Heart right ventricle (tissue), 16 donors: ENCODE data around the gene GP2. TPM values are rescaled to one million over a fixed set of nuclear protein-coding genes. Genes with fewer than 3 reads are reported as not detected.
"Not testable (repeated sequence)": the region's sequence is repeated elsewhere in the genome, so short reads cannot be mapped to it uniquely, and the experiment has no call there.

ENCODE experiments used
- ATAC-seq, 8 donors: fragments of 200-7000 bp; cut with Tn5 transposase; one replicate each; pipeline ENCODE4 v1.9.1; 2020; ENCODE audit warnings: mild to moderate bottlenecking in 8 of 8, moderate library complexity in 8 of 8, moderate number of reproducible peaks in 1 of 8
- DNase-seq, 2 donors: peaks; one replicate each; pipeline ENCODE4 v3.0.0-alpha.2; 2020
- H3K27ac ChIP-seq, 10 donors: fragments of 200-600 bp; sonication (generic) in 2 of 10; one replicate each; pipeline versions ENCODE4 v1.5.0 to v1.8.0; 2020 to 2022; ENCODE audit warnings: mild to moderate bottlenecking in 3 of 10
- H3K27me3 ChIP-seq, 7 donors: fragments of 200-600 bp; one replicate each; pipeline ENCODE4 v1.8.0; 2021 to 2022; ENCODE audit warnings: mild to moderate bottlenecking in 2 of 7
- H3K36me3 ChIP-seq, 9 donors: fragments of 200-600 bp; sonication (generic) in 1 of 9; one replicate each; pipeline versions ENCODE4 v1.5.0 to v1.8.0; 2020 to 2022; ENCODE audit warnings: mild to moderate bottlenecking in 2 of 9
- H3K4me1 ChIP-seq, 9 donors: fragments of 200-600 bp; sonication (generic) in 1 of 9; one replicate each; pipeline versions ENCODE4 v1.5.0 to v1.8.0; 2020 to 2022; ENCODE audit warnings: mild to moderate bottlenecking in 4 of 9
- H3K4me3 ChIP-seq, 10 donors: fragments of 200-600 bp; sonication (generic) in 2 of 10; one replicate each; pipeline versions ENCODE4 v1.5.0 to v1.8.0; 2020 to 2022; ENCODE audit warnings: mild to moderate bottlenecking in 7 of 10, moderate library complexity in 2 of 10
- H3K9me3 ChIP-seq, 11 donors: fragments of 200-600 bp in 10 of 11; sonication (generic) in 2 of 11; one replicate each; pipeline versions ENCODE4 v1.5.0 to v1.8.0; 2013 to 2022; ENCODE audit warnings: mild to moderate bottlenecking in 2 of 11, control low read depth in 1 of 11, moderate library complexity in 1 of 11
- CTCF ChIP-seq, 9 donors: fragments of 200-600 bp; sonication (generic) in 2 of 9; IDR thresholded peaks; one replicate each; pipeline versions ENCODE4 v1.5.0 to v1.8.0; 2021 to 2022; ENCODE audit warnings: antibody characterized with exemption in 9 of 9, mild to moderate bottlenecking in 5 of 9, moderate library complexity in 1 of 9
- WGBS, 2 donors: extraction: QIAGEN DNeasy Blood & Tissue Kit; methylation state at CpG; one replicate each; pipeline ENCODE4 v1.1.7; 2013; ENCODE audit warnings: inconsistent platforms in 1 of 2; 5-methylcytosine and 5-hydroxymethylcytosine counted together
- intact Hi-C, 10 donors: fragments of 100-400 bp; cut with DNase I; formaldehyde crosslinking; loops; one replicate each; pipeline versions ENCODE4 v1.11.1 to v1.14.2; 2022
- polyA plus RNA-seq, 2 donors: library from polyadenylated mRNA; stranded (reverse); fragments of 200-250 nt; gene quantifications; one replicate each; pipeline ENCODE4 v1.2.3, GENCODE V29; 2013
- total RNA-seq, 10 donors: library from RNA; stranded (reverse); fragmentation: NEBNext Ultra II Directional in 3 of 10; extraction: Animal tissue kit (Norgen Biotek cat#: 25700) in 3 of 10; gene quantifications; one replicate each; pipeline versions ENCODE4 v1.2.1 to v1.2.4, GENCODE V29; 2021 to 2023
- donor health status: Arrhythmogenic right ventricular cardiomyopathy.
- donor health status: ischemic (EF 13 %, LVEDD 7.1; RV severe dilation, severe dysfunction).
- donor health status: healthy with polysubstance abuse.
- donor health status: DM: no; HTN: yes; CAD: no.
- donor health status: DM: no; HTN: no; CAD: no.
- donor health status: ischemic (EF 25% LVEDD 6.9; RV normal size, moderate dysfunction).
- donor health status: ischemic (EF 25% LVEDD 5.7; RV mildly dilated, moderate dysfunction).
- donor health status: healthy.
- donor health status: DM: yes; HTN: yes; CAD: no.
- donor health status: Ischemic cardiomyopathy.
- donor health status: ischemic (EF 35%, LVEDD 5.7; RV mildly dilated, moderate dysfunction).
- donor health status: nonischemic (EF 11% LVEDD 7.7; RV severe dilation, severe dysfunction).
- donor health status: DM: yes; HTN: yes; CAD: no.
- donor health status: PGD.
- donor health status: ischemic (EF 29% LVEDD 5.4; RV normal size, mild dysfunction).
- donor health status: nonischemic (EF 23%, LVEDD 6.1; RV moderate dilation, normal function).

GP2 gene
- total and polyA plus RNA-seq, 12 donors = 0.54 to 3.8 (median 2.6) TPM; not detected in 4

GRCh38 chr16:20315764-20316163 is 11.5 kb downstream of the GP2 start:
- intact Hi-C loops = no loop called here
- no peak for ATAC-seq

GRCh38 chr16:20314575-20314974 is 12.7 kb downstream of the GP2 start:
- no peak overlapping the region for H3K27ac ChIP-seq
- intact Hi-C loops = no loop called here
- no peak overlapping the region for H3K4me3 ChIP-seq
- peaks cover 0 to 5% (median 0%) of the 10 kb centered on the region in 11 donors for H3K9me3 ChIP-seq
- TF ChIP-seq CTCF (IDR thresholded peaks at IDR 0.05) = no peak
- H3K4me1 ChIP-seq = no peaks in the 10 kb centered on the region
- H3K36me3 ChIP-seq = no peaks in the 10 kb centered on the region
- 89 to 93% methylated on average over 3 of the region's 3 CpGs for WGBS, 2 donors
- peaks cover 0 to 18% (median 11%) of the 10 kb centered on the region in 7 donors for H3K27me3 ChIP-seq
- DNase-seq = no peak
- ATAC-seq = no peak

More at GRCh38 chr16:20315764-20316163, 11.5 kb downstream of the GP2 start:
- Histone ChIP-seq H3K4me1 (no peaks in the 10 kb centered on the region), H3K9me3 (peaks cover 0 to 5% (median 0%) of the 10 kb centered on the region in 11 donors), H3K27me3 (peaks cover 0 to 24% (median 11%) of the 10 kb centered on the region in 7 donors), H3K4me3 (no peak overlapping the region), H3K27ac (no peak overlapping the region), H3K36me3 (no peaks in the 10 kb centered on the region)
- WGBS, 2 donors = 92 to 93% methylated on average over 6 of the region's 6 CpGs
- DNase-seq = no peak
- no peak for TF ChIP-seq CTCF (IDR thresholded peaks at IDR 0.05)

GRCh38 chr16:20313741-20314140 is 13.6 kb downstream of the GP2 start:
- WGBS, 2 donors = 88 to 92% methylated on average over 3 of the region's 3 CpGs
- TF ChIP-seq CTCF (IDR thresholded peaks at IDR 0.05) = no peak
- no peak for ATAC-seq

GRCh38 chr16:20312536-20313095 is 14.7 kb downstream of the GP2 start:
- H3K36me3 ChIP-seq, H3K9me3 ChIP-seq, ATAC-seq, intact Hi-C loops, H3K4me1 ChIP-seq, H3K4me3 ChIP-seq, H3K27me3 ChIP-seq, DNase-seq, H3K27ac ChIP-seq: not testable (repeated sequence)
- WGBS, 2 donors = 87 to 89% methylated on average over 7 of the region's 7 CpGs

More at GRCh38 chr16:20313741-20314140, 13.6 kb downstream of the GP2 start:
- Histone ChIP-seq H3K4me3 (no peak overlapping the region), H3K4me1 (no peaks in the 10 kb centered on the region), H3K27ac (no peak overlapping the region), H3K9me3 (peaks cover 0 to 5% (median 0%) of the 10 kb centered on the region in 11 donors), H3K36me3 (no peaks in the 10 kb centered on the region), H3K27me3 (peaks cover 0 to 18% (median 7%) of the 10 kb centered on the region in 7 donors)
- no peak for DNase-seq
- intact Hi-C loops = no loop called here

- no peak for TF ChIP-seq CTCF (IDR thresholded peaks at IDR 0.05)
- Histone ChIP-seq H3K27me3 (peaks cover 0 to 7% (median 0%) of the 10 kb centered on the region in 7 donors), H3K9me3 (peaks cover 0 to 5% (median 0%) of the 10 kb centered on the region in 11 donors), H3K36me3 (no peaks in the 10 kb centered on the region), H3K4me1 (no peaks in the 10 kb centered on the region), H3K27ac (no peak overlapping the region), H3K4me3 (no peak overlapping the region)
- 63 to 75% methylated on average over 2 of the region's 2 CpGs for WGBS, 2 donors
- no peak for ATAC-seq
- no peak for DNase-seq
- intact Hi-C loops = no loop called here
Measured at GRCh38 chr16:20311548-20311947, 15.8 kb downstream of the GP2 start.
